ENCODE measurements around the gene PLTP. TPM values are rescaled to one million over a fixed set of nuclear protein-coding genes. Genes with fewer than 3 reads are reported as not detected.

Gene PLTP
- total RNA-seq, 1 experiment from 2014 or later = 4.7 TPM

- no peak overlapping the region for H3K4me2 ChIP-seq (ENCODE audit: low read length)
- H3K79me2 ChIP-seq (ENCODE audit: insufficient read depth, low read length) = no peaks in the 10 kb centered on the region
- H3K4me1 ChIP-seq (ENCODE audit: control insufficient read depth in 1 of 2, insufficient read depth in 2 of 2, low read length in 2 of 2) = peaks cover 0 to 4% of the 10 kb centered on the region in 2 experiments; a peak in 1 of 4 replicates
- H2AFZ ChIP-seq (ENCODE audit: low read depth, low read length, poor library complexity, severe bottlenecking) = no peak overlapping the region
- H4K20me1 ChIP-seq (ENCODE audit: insufficient read depth) = no peaks in the 10 kb centered on the region
- H3K9me3 ChIP-seq (ENCODE audit: control insufficient read depth in 1 of 2, insufficient read depth in 1 of 2, low read depth in 1 of 2, low read length in 2 of 2) = no peaks in the 10 kb centered on the region
- no peaks in the 10 kb centered on the region for H3K27me3 ChIP-seq (ENCODE audit: insufficient read depth, low read length)
- intact Hi-C loops (cut with micrococcal nuclease) = no loop called here
- peaks cover 31 to 41% of the 10 kb centered on the region in 2 experiments; a peak in 3 of 4 replicates for H3K36me3 ChIP-seq (ENCODE audit: control insufficient read depth in 1 of 2, insufficient read depth in 2 of 2, low read length in 2 of 2)
- H3K9me2 ChIP-seq (ENCODE audit: insufficient read depth) = no peaks in the 10 kb centered on the region
- ATAC-seq = no peak
- DNase-seq (ENCODE audit: low read depth, low spot score) = no peak
- H3K27ac ChIP-seq (ENCODE audit: low read depth, low read length) = no peak overlapping the region
- RAD21 ChIA-PET (ENCODE audit: low non-redundant PET in 1 of 2, low total read pairs in 2 of 2, uncharacterized antibody in 2 of 2, unreplicated experiment in 2 of 2) = no interaction called here
- BruUV-seq (replicated peaks) = no TSS peak
- CTCF ChIA-PET = no interaction called here
- POLR2A ChIA-PET = no interaction called here
- H3K9ac ChIP-seq (ENCODE audit: low read length) = no peak overlapping the region
- TF ChIP-seq SIN3A (IDR thresholded peaks at IDR 0.05; ENCODE audit: low read depth) = no peak
- TF ChIP-seq, protein P1, sequence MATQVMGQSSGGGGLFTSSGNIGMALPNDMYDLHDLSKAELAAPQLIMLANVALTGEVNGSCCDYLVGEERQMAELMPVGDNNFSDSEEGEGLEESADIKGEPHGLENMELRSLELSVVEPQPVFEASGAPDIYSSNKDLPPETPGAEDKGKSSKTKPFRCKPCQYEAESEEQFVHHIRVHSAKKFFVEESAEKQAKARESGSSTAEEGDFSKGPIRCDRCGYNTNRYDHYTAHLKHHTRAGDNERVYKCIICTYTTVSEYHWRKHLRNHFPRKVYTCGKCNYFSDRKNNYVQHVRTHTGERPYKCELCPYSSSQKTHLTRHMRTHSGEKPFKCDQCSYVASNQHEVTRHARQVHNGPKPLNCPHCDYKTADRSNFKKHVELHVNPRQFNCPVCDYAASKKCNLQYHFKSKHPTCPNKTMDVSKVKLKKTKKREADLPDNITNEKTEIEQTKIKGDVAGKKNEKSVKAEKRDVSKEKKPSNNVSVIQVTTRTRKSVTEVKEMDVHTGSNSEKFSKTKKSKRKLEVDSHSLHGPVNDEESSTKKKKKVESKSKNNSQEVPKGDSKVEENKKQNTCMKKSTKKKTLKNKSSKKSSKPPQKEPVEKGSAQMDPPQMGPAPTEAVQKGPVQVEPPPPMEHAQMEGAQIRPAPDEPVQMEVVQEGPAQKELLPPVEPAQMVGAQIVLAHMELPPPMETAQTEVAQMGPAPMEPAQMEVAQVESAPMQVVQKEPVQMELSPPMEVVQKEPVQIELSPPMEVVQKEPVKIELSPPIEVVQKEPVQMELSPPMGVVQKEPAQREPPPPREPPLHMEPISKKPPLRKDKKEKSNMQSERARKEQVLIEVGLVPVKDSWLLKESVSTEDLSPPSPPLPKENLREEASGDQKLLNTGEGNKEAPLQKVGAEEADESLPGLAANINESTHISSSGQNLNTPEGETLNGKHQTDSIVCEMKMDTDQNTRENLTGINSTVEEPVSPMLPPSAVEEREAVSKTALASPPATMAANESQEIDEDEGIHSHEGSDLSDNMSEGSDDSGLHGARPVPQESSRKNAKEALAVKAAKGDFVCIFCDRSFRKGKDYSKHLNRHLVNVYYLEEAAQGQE (IDR thresholded peaks at IDR 0.05; ENCODE audit: low read depth) = no peak
- no peak for TF ChIP-seq EZH2phosphoT487 (IDR thresholded peaks at IDR 0.05; ENCODE audit: borderline replicate concordance)
- no peak for TF ChIP-seq FOSL1 (IDR thresholded peaks at IDR 0.05; ENCODE audit: low read depth)
- no peak for TF ChIP-seq YY1 (IDR thresholded peaks at IDR 0.05; ENCODE audit: extremely low read depth, insufficient replicate concordance, low read depth, low read length)
- no peak for TF ChIP-seq TCF7L2 (IDR thresholded peaks at IDR 0.05; ENCODE audit: borderline replicate concordance, extremely low read depth, insufficient read depth, insufficient read length)
- H3K4me3 ChIP-seq (replicated peaks in 1 of 2; ENCODE audit: low read depth in 1 of 2, low read length in 2 of 2) = no peak overlapping the region
Observed at GRCh38 chr20:45947110-45947866, 35.3 kb upstream of the PLTP start.

All from HCT116 (cell line).